ENCODE data around the gene FOXK1.

DNA sequence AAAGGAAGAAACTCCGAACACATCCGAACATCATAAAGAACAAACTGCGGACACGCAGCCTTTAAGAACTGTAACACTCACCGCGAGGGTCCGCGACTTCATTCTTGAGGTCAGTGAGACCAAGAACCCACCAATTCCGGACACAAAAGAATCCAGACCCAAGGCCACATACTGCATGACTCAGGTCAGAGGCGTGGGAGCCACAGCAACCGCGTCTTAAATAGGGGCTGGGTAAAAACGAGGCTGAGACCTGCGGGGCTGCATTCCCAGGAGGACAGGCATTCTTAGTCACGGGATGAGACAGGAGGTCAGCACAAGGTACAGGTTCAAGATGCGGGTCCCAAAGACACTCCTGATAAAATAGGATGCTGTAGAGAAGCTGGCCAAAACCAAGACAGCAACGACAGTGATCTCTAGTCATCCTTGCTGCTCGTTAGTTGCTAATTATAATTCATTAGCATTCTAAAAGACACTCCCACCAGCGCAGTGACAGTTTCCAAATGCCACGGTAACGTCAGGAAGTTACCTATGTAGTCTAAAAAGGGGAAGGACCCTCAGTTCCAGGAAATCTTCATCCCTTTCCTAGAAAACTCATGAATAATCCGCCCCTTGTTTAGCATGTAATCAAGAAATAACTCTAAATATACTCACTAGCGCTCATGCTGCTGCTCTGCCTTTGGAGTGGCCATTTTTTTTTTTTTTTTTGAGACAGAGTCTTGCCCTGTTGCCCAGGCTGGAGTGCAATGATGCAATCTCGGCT, 112.7 kb downstream of the FOXK1 start:
- TF ChIP-seq CTCF (IDR thresholded peaks at IDR 0.05): no peak
- TF ChIP-seq POLR2A (IDR thresholded peaks at IDR 0.05): no peak

Measured in adrenal gland (tissue), 5 donors.